Stimulated activated CD4-positive, alpha-beta T cell treated with anti-CD3 and anti-CD28 coated beads, TNF-alpha, amount 100 ng/mL, for 48 hours (primary cell): ENCODE data around the gene HOXA5.

Source experiments
- DNase-seq, 3 donors: peaks; one replicate each; pipeline ENCODE4 v3.0.0-alpha.2; 2020; ENCODE audit warnings: low read depth in 3 of 3

HOXA5 gene

GRCh38 chr7:27182861-27183681 lies 39.6 kb upstream of the HOXA5 start:
- DNase-seq: no peak

- DNase-seq: no peak
These were observed 38.9 kb upstream of the HOXA5 start for GRCh38 chr7:27182285-27182841.

- DNase-seq: no peak
These were observed 38.4 kb upstream of the HOXA5 start for GRCh38 chr7:27181795-27182275.

- no peak for DNase-seq
These were observed 37.2 kb upstream of the HOXA5 start for GRCh38 chr7:27180431-27181420.

GRCh38 chr7:27179503-27180430 lies 36.3 kb upstream of the HOXA5 start:
- DNase-seq: peak in 2 of 3 donors; percentile 51 to 58

- DNase-seq: no peak
These were observed 35.5 kb upstream of the HOXA5 start for GRCh38 chr7:27179030-27179429.

GRCh38 chr7:27178366-27178765 lies 34.9 kb upstream of the HOXA5 start:
- no peak for DNase-seq

- no peak for DNase-seq
These were observed 34.4 kb upstream of the HOXA5 start for GRCh38 chr7:27177795-27178320.

GRCh38 chr7:27176962-27177794 lies 33.7 kb upstream of the HOXA5 start:
- DNase-seq: no peak

GRCh38 chr7:27176524-27176845 lies 33.0 kb upstream of the HOXA5 start:
- DNase-seq: no peak

GRCh38 chr7:27175626-27176523 lies 32.4 kb upstream of the HOXA5 start:
- DNase-seq: no peak

- DNase-seq: no peak
These were observed 31.6 kb upstream of the HOXA5 start for GRCh38 chr7:27174874-27175625.

- no peak for DNase-seq
These were observed 30.7 kb upstream of the HOXA5 start, which contains the start of gene HOXA10 for GRCh38 chr7:27173956-27174873. Gene HOXA10, minus strand, starts transcription at chr7:27174320. Its CDS starts 14 bp downstream, at chr7:27174306.

- no peak for DNase-seq
These were observed 30.1 kb upstream of the HOXA5 start for GRCh38 chr7:27173511-27173955.

- DNase-seq: no peak
These were observed 29.5 kb upstream of the HOXA5 start for GRCh38 chr7:27172823-27173510.

- DNase-seq: no peak
These were observed 28.9 kb upstream of the HOXA5 start for GRCh38 chr7:27172315-27172774.
